Fibroblast of villous mesenchyme (primary cell): Measurements from ENCODE around the gene STAT5A. TPM values are rescaled to one million over a fixed set of nuclear protein-coding genes. Genes with fewer than 3 reads are reported as not detected.
"Not testable (repeated sequence)": the region's sequence is repeated elsewhere in the genome, so short reads cannot be mapped to it uniquely, and the experiment has no call there.

Experiments
- DNase-seq: peaks from one replicate; pipeline ENCODE4 v3.0.0-alpha.2; 2010; ENCODE audit warnings: low read depth
- H3K4me3 ChIP-seq: 2 replicates; pipeline ENCODE4 v1.5.1; 2011; ENCODE audit warnings: low read depth, mild to moderate bottlenecking, low read length
- total RNA-seq: library from RNA; depleted of rRNA; stranded (reverse); fragments of >200 nt; gene quantifications from 2 replicates; pipeline ENCODE4 v1.2.3, GENCODE V29; 2012
- TF ChIP-seq, protein P1 (sequence below): IDR thresholded peaks from 2 replicates; pipeline ENCODE4 v1.5.1; 2012; ENCODE audit warnings: low read depth, mild to moderate bottlenecking, low read length; ENCODE audit not compliant: insufficient read depth

Gene STAT5A
- total RNA-seq, 1 donor: 13.8 TPM

- no peak overlapping the region for H3K4me3 ChIP-seq
- DNase-seq: no peak
- TF ChIP-seq, protein P1, sequence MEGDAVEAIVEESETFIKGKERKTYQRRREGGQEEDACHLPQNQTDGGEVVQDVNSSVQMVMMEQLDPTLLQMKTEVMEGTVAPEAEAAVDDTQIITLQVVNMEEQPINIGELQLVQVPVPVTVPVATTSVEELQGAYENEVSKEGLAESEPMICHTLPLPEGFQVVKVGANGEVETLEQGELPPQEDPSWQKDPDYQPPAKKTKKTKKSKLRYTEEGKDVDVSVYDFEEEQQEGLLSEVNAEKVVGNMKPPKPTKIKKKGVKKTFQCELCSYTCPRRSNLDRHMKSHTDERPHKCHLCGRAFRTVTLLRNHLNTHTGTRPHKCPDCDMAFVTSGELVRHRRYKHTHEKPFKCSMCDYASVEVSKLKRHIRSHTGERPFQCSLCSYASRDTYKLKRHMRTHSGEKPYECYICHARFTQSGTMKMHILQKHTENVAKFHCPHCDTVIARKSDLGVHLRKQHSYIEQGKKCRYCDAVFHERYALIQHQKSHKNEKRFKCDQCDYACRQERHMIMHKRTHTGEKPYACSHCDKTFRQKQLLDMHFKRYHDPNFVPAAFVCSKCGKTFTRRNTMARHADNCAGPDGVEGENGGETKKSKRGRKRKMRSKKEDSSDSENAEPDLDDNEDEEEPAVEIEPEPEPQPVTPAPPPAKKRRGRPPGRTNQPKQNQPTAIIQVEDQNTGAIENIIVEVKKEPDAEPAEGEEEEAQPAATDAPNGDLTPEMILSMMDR: no peak
These were observed 6.4 kb downstream of the STAT5A start for GRCh38 chr17:42294469-42295398.

GRCh38 chr17:42296012-42296411, 7.7 kb downstream of the STAT5A start:
- no peak for DNase-seq
- TF ChIP-seq, protein P1: no peak
- no peak overlapping the region for H3K4me3 ChIP-seq

DNA sequence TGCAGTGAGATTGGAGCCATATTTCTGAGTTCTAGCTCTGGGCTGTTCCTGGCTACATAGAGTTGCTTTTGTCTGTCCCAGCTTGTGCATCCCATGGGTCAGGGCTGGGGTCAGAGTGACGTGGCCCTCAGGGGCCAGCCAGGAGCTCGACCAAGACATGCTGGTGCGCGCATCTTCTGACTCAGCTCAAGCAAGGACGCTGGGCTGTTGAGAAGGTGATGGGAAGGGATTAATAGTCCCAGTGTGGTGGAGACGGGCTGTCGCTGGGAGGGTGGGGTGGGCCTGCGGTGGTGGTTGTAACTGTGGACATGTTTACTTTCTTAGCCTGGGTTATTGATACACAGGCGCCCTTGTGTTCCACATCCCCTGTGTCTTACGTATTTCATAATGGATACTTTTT, 9.5 kb downstream of the STAT5A start:
- not testable (repeated sequence) for H3K4me3 ChIP-seq, DNase-seq

DNA sequence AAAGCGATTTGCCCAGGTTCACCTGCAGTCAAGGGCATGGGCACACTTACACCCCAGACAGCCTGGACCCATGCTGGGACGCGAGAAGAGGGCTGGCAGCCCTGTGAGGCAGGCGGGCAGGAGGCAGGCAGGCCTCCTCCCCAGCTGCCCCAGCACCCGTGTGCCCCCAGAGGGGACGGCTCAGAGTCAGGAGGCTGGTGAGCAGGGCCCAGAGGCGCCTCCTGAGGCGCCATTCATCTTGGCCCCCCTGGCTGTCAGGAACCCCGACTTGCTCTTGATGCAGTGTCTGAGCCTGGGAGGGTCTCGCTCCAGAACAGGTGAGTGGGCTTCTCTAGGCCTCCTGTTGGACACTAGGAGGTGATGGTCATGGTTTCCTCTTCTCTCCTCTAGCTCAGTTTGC, 11.1 kb downstream of the STAT5A start:
- DNase-seq, H3K4me3 ChIP-seq: not testable (repeated sequence)

DNA sequence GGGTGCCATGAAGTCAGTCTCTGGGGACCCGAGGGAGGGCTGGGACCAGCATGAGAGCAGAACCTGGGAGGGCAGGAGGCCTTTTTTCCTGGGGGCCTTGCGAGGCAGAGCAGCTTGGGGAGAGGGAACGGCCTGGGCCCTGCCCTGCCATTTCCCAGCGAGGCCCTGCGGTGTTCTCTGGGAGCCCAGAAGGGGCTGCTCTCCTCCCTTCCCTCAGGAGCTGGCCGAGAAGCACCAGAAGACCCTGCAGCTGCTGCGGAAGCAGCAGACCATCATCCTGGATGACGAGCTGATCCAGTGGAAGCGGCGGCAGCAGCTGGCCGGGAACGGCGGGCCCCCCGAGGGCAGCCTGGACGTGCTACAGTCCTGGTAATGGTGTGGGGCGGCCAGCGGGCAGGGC, 11.6 kb downstream of the STAT5A start:
- not testable (repeated sequence) for H3K4me3 ChIP-seq, DNase-seq

- no peak overlapping the region for H3K4me3 ChIP-seq
- no peak for DNase-seq
- TF ChIP-seq, protein P1: no peak
These were observed 12.7 kb downstream of the STAT5A start for GRCh38 chr17:42301022-42301421.

- no peak for DNase-seq
- no peak overlapping the region for H3K4me3 ChIP-seq
- TF ChIP-seq, protein P1: no peak
These were observed 15.4 kb downstream of the STAT5A start for GRCh38 chr17:42303694-42304093.

DNA sequence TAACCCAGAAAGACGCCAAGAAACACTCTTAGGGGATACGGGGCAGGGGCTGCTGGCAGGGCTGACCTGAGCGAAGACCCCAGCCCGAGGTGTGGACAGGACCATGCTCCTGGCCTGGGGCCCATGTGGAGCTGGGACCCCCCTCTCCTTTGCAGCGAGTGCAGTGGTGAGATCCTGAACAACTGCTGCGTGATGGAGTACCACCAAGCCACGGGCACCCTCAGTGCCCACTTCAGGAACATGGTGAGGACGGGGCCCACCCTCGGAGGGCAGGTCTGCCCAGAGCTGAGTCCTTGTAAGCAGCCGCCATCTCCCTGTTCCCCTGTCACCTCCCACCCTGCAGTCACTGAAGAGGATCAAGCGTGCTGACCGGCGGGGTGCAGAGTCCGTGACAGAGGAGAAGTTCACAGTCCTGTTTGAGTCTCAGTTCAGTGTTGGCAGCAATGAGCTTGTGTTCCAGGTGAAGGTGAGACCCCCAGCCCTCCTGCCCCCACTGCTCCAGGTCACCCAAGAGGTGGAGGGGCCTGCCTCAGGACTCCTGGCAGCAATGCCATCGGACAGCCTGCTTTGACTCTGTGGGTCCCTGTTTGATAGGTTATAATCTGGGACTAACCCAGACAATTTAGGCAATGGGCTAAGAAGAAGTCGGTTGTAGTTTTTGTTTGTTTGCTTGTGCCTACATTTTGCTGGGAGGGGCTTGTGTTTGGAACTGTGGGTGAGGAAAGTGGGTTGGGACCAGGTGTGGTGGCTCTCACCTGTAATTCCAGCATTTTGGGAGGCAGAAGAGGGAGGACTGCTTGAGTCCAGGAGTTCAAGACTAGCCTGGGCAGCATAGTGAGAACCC, 16.1 kb downstream of the STAT5A start:
- no peak for DNase-seq
- TF ChIP-seq, protein P1: no peak
- no peak overlapping the region for H3K4me3 ChIP-seq

DNA sequence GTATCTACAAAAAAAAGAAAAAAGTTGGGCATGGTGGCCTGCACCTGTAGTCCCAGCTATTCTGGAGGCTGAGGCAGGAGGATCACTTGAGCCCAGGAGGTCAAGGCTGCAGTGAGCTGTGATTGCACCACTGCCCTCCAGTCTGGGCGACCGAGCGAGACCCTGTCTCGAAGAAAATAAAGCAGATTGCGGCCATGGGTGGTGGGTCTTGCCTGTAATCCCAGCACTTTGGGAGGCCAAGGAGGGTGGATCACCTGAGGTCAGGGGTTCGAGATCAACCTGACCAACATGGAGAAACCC, 16.7 kb downstream of the STAT5A start:
- not testable (repeated sequence) for H3K4me3 ChIP-seq, DNase-seq
